Neuron (in vitro differentiated cells): ENCODE data around the gene PTPRK.

ENCODE experiments used
- H2AFZ ChIP-seq: one replicate; pipeline ENCODE4 v1.6.1; 2013; ENCODE audit warnings: low read depth, mild to moderate bottlenecking, inconsistent platforms, low read length, moderate library complexity
- H3K27me3 ChIP-seq: one replicate; pipeline ENCODE4 v1.6.1; 2013; ENCODE audit warnings: low read length; ENCODE audit not compliant: insufficient read depth
- H3K36me3 ChIP-seq: one replicate; pipeline ENCODE4 v1.6.1; 2013; ENCODE audit warnings: low read length; ENCODE audit not compliant: insufficient read depth
- H3K4me1 ChIP-seq: one replicate; pipeline ENCODE4 v1.6.1; 2013; ENCODE audit warnings: low read length; ENCODE audit not compliant: insufficient read depth
- H3K4me3 ChIP-seq: 2 replicates; pipeline ENCODE4 v1.5.1; 2013; ENCODE audit warnings: mild to moderate bottlenecking, low read length, moderate library complexity
- H3K9me3 ChIP-seq: one replicate; pipeline ENCODE4 v1.6.1; 2013; ENCODE audit warnings: low read length

The PTPRK gene

DNA sequence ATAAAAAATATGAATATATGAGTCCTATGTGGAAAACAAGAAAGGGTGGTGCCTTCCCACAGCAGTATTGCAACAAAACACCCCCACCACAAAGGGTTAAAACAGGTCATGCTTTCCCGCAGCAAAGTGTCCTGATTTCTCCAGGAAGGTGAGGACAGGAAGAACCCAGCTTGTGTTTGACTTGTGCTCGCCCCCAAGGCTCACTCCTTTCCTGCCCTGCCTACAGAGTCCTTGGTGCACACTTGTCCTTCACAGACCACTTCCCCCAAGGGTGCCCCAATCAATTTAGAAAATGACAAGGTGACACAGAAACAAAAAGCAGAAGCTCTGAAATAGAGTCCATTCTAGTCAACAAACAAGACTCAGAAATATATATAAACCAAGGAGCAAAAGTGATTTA lies 237.4 kb downstream of the PTPRK start:
- Histone ChIP-seq H3K4me3 (no peak overlapping the region), H3K36me3 (no peaks in the 10 kb centered on the region)

DNA sequence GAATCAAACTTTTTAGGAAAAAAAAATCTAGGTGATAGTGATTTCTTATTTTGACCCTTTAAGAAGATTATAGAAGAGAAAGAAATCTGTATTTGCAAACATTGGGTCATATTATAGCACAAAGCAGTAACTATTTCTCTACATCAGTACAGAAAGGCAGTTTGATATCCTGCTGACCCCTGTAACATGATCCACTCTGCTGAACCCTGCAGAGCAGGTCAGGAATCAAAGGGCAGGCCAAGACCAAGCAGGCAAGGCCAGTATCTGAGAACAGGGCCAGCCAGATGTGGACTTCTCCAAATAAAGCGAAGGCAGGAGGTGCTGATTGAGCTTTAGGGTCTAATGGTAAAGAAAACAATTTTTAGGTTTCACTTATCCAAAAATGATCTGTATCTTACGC lies 239.4 kb downstream of the PTPRK start:
- Histone ChIP-seq H3K9me3 (no peaks in the 10 kb centered on the region), H3K4me3 (no peak overlapping the region), H2AFZ (no peak overlapping the region), H3K4me1 (peaks cover 22% of the 10 kb centered on the region), H3K36me3 (no peaks in the 10 kb centered on the region), H3K27me3 (no peaks in the 10 kb centered on the region)

More for the DNA sequence above, 237.4 kb downstream of the PTPRK start:
- H3K27me3 ChIP-seq = no peaks in the 10 kb centered on the region
- peaks cover 11% of the 10 kb centered on the region for H3K4me1 ChIP-seq
- no peak overlapping the region for H2AFZ ChIP-seq
- no peaks in the 10 kb centered on the region for H3K9me3 ChIP-seq

DNA sequence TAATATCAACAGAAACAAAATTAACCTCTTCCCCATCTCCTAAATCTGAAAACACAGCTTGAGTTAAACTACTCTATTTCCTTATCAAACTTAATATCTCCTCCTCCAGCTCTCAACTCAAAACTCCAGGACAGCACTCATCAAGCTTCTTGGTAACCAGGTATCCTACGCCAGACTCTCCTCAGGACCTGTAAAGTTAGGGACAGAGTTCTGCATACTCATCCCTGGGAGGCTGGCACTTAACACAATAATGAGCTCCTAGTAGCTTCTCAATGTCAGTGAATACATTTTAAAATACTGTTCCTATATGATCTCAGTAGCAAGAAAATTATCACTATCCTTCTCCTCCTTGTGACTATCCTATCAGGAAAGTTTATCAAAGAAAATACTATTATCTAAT lies 240.3 kb downstream of the PTPRK start:
- H3K36me3 ChIP-seq = no peaks in the 10 kb centered on the region
- no peak overlapping the region for H2AFZ ChIP-seq
- no peaks in the 10 kb centered on the region for H3K9me3 ChIP-seq
- H3K4me3 ChIP-seq = no peak overlapping the region
- peaks cover 22% of the 10 kb centered on the region for H3K4me1 ChIP-seq
- no peaks in the 10 kb centered on the region for H3K27me3 ChIP-seq

- no peak overlapping the region for H3K4me3 ChIP-seq
- no peaks in the 10 kb centered on the region for H3K27me3 ChIP-seq
- no peak overlapping the region for H2AFZ ChIP-seq
Measured at GRCh38 chr6:128278836-128279235, 241.6 kb downstream of the PTPRK start.

GRCh38 chr6:128277379-128277778 lies 243.0 kb downstream of the PTPRK start:
- Histone ChIP-seq H3K36me3 (no peaks in the 10 kb centered on the region), H3K4me1 (peaks cover 22% of the 10 kb centered on the region), H2AFZ (no peak overlapping the region), H3K4me3 (no peak overlapping the region), H3K27me3 (no peaks in the 10 kb centered on the region), H3K9me3 (no peaks in the 10 kb centered on the region)

More at GRCh38 chr6:128278836-128279235, 241.6 kb downstream of the PTPRK start:
- Histone ChIP-seq H3K36me3 (no peaks in the 10 kb centered on the region), H3K4me1 (peaks cover 22% of the 10 kb centered on the region), H3K9me3 (no peaks in the 10 kb centered on the region)

DNA sequence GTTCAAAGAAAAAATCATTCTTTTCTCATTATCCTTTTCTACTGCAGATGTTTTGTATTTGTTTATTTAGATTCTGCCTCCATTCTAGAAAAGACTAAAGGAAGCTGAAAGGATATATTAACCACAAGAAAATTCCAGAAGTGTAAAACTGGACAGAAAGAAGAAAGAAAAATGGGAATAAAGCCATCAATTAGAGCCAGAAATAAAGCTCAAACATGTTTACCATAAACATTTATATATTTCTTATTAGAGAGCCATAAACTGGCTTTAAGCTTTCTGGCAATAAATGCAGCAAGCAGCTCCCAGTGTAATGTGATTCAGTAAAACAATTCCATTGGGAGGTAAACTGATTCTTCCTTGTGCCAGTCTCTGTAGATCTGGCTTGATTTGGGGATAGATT lies 244.1 kb downstream of the PTPRK start:
- Histone ChIP-seq H3K27me3 (no peaks in the 10 kb centered on the region), H2AFZ (no peak overlapping the region), H3K4me1 (peaks cover 21% of the 10 kb centered on the region), H3K9me3 (no peaks in the 10 kb centered on the region), H3K4me3 (no peak overlapping the region), H3K36me3 (no peaks in the 10 kb centered on the region)

DNA sequence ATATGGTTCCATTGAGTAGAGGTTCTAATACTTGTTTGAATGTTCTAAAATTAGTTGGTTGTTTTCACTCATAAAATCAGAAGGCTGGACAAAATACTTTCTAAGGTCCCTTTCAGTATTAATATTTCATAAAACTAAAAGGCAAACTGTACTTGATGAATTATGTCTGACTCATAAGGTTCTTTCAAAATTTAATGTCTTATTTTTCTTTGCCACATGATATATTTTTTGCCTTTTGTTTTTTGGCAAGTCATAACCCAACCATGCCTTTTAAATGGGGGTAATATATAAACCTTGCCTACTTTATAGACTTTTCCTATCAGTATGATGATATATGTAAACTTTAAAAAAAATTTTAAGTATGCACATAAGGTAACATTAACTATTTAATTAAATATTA lies 244.7 kb downstream of the PTPRK start:
- Histone ChIP-seq H3K36me3 (no peaks in the 10 kb centered on the region), H2AFZ (no peak overlapping the region), H3K4me3 (no peak overlapping the region), H3K4me1 (peaks cover 16% of the 10 kb centered on the region), H3K27me3 (no peaks in the 10 kb centered on the region), H3K9me3 (no peaks in the 10 kb centered on the region)

- Histone ChIP-seq H3K4me1 (peaks cover 16% of the 10 kb centered on the region), H3K36me3 (no peaks in the 10 kb centered on the region), H3K27me3 (no peaks in the 10 kb centered on the region), H3K4me3 (no peak overlapping the region), H2AFZ (no peak overlapping the region), H3K9me3 (no peaks in the 10 kb centered on the region)
Measured at GRCh38 chr6:128275030-128275429, 245.4 kb downstream of the PTPRK start.

DNA sequence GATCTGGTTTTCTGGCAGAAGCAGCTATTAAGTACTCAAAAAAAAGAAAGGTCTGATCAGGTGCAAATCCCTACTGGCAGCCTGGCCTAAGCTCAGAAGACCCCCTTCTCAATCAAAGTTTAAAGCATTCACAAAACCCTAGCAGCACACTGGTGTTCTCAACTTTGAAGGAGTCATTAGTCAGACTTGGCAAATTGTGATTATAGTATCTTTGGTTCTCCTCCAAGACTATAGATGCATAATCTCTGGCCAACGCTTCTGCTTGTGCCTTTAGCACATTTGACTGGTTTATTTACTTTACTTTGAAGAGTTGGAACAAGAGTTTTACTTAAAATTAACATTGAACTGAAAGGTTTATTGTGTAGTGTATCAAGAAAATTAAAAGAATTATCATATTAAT lies 248.9 kb downstream of the PTPRK start:
- Histone ChIP-seq H3K4me1 (peaks cover under 1% of the 10 kb centered on the region), H2AFZ (no peak overlapping the region), H3K27me3 (no peaks in the 10 kb centered on the region), H3K36me3 (no peaks in the 10 kb centered on the region), H3K4me3 (no peak overlapping the region), H3K9me3 (no peaks in the 10 kb centered on the region)

DNA sequence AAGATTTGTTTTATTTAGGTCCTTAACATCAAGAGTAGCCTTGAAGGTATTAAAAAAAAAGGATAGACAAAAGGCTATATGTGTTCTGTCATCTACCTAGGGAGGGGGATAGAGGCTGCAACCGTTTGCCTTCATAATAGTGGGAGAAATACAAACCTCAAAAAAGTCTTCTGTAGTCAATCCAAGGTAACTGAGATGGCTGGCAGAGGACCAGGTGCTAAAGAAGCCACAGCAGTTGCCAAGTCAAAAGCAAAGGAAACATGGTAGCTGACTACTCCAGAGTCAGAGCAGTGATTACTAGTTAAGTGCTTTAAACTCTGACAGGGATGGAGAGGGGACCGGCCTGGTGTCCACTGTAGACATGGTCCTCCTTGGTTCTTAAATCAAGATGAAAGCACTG lies 249.4 kb downstream of the PTPRK start:
- H3K9me3 ChIP-seq = no peaks in the 10 kb centered on the region
- H2AFZ ChIP-seq = no peak overlapping the region
- no peaks in the 10 kb centered on the region for H3K27me3 ChIP-seq
- H3K4me1 ChIP-seq = no peaks in the 10 kb centered on the region
- H3K36me3 ChIP-seq = no peaks in the 10 kb centered on the region
- no peak overlapping the region for H3K4me3 ChIP-seq

- H3K36me3 ChIP-seq = no peaks in the 10 kb centered on the region
- H2AFZ ChIP-seq = no peak overlapping the region
- H3K4me1 ChIP-seq = no peaks in the 10 kb centered on the region
- H3K4me3 ChIP-seq = no peak overlapping the region
- no peaks in the 10 kb centered on the region for H3K27me3 ChIP-seq
- peaks cover 2% of the 10 kb centered on the region for H3K9me3 ChIP-seq
Measured at GRCh38 chr6:128266946-128267345, 253.5 kb downstream of the PTPRK start.

GRCh38 chr6:128265706-128266105 lies 254.7 kb downstream of the PTPRK start:
- no peaks in the 10 kb centered on the region for H3K4me1 ChIP-seq
- H3K4me3 ChIP-seq = no peak overlapping the region
- peaks cover 2% of the 10 kb centered on the region for H3K9me3 ChIP-seq
- H2AFZ ChIP-seq = no peak overlapping the region
- no peaks in the 10 kb centered on the region for H3K27me3 ChIP-seq
- no peaks in the 10 kb centered on the region for H3K36me3 ChIP-seq

GRCh38 chr6:128259730-128260685 lies 260.4 kb downstream of the PTPRK start:
- no peaks in the 10 kb centered on the region for H3K27me3 ChIP-seq
- H3K4me3 ChIP-seq = no peak overlapping the region
- peaks cover 2% of the 10 kb centered on the region for H3K9me3 ChIP-seq
- H2AFZ ChIP-seq = no peak overlapping the region
- no peaks in the 10 kb centered on the region for H3K4me1 ChIP-seq
- no peaks in the 10 kb centered on the region for H3K36me3 ChIP-seq
